Hepatocyte (in vitro differentiated cells): ENCODE data around the gene NHEJ1. TPM values are rescaled to one million over a fixed set of nuclear protein-coding genes. Genes with fewer than 3 reads are reported as not detected.
A peak's percentile ranks its signal among the peaks of the same experiment; 100 is the strongest.

Experiments
- DNase-seq: peaks from one replicate; pipeline ENCODE4 v3.0.0-alpha.2; 2016; ENCODE audit warnings: low spot score
- H2AFZ ChIP-seq: fragments of 200-600 bp; sonication (generic); 2 replicates; pipeline ENCODE4 v1.6.0; 2016; ENCODE audit warnings: antibody characterized with exemption, mild to moderate bottlenecking
- H3K27ac ChIP-seq: fragments of 200-600 bp; sonication (generic); 2 replicates; pipeline ENCODE4 v1.5.1; 2016; ENCODE audit warnings: mild to moderate bottlenecking
- H3K27me3 ChIP-seq: fragments of 200-600 bp; sonication (generic); 2 replicates; pipeline ENCODE4 v1.6.1; 2016
- H3K36me3 ChIP-seq: fragments of 200-600 bp; sonication (generic); replicated peaks from 2 replicates; pipeline ENCODE4 v1.5.1; 2016; ENCODE audit warnings: low read depth; ENCODE audit not compliant: insufficient read depth
- H3K4me1 ChIP-seq: fragments of 200-600 bp; sonication (generic); 2 replicates; pipeline ENCODE4 v1.5.1; 2016; ENCODE audit warnings: mild to moderate bottlenecking, moderate library complexity; ENCODE audit not compliant: insufficient read depth
- H3K4me2 ChIP-seq: fragments of 200-600 bp; sonication (generic); 2 replicates; pipeline ENCODE4 v1.6.0; 2016
- H3K4me3 ChIP-seq: fragments of 200-600 bp; sonication (generic); 2 replicates; pipeline ENCODE4 v1.5.1; 2016; ENCODE audit warnings: mild to moderate bottlenecking
- H3K79me2 ChIP-seq: fragments of 200-600 bp; sonication (generic); 2 replicates; pipeline ENCODE4 v1.6.0; 2017; ENCODE audit warnings: mild to moderate bottlenecking
- H3K9me2 ChIP-seq: fragments of 200-600 bp; sonication (generic); replicated peaks from 2 replicates; pipeline ENCODE4 v1.6.0; 2017; ENCODE audit warnings: mild to moderate bottlenecking; ENCODE audit not compliant: insufficient read depth
- H3K9me3 ChIP-seq: fragments of 200-600 bp; sonication (generic); 2 replicates; pipeline ENCODE4 v1.5.1; 2016; ENCODE audit warnings: low read depth, mild to moderate bottlenecking
- H4K20me1 ChIP-seq: fragments of 200-600 bp; sonication (generic); 2 replicates; pipeline ENCODE4 v1.6.0; 2016; ENCODE audit warnings: mild to moderate bottlenecking; ENCODE audit not compliant: insufficient read depth, poor library complexity, severe bottlenecking
- EZH2 ChIP-seq: fragments of 200-600 bp; sonication (generic); IDR thresholded peaks from 2 replicates; pipeline ENCODE4 v1.6.1; 2016; ENCODE audit warnings: antibody characterized with exemption, mild to moderate bottlenecking, borderline replicate concordance
- EZH2phosphoT487 ChIP-seq: fragments of 200-600 bp; sonication (generic); IDR thresholded peaks from one replicate; pipeline ENCODE4 v1.6.1; 2018; ENCODE audit warnings: antibody characterized with exemption, mild to moderate bottlenecking, low read depth, moderate library complexity; ENCODE audit not compliant: unreplicated experiment, severe bottlenecking
- WGBS: methylation state at CpG from one replicate; pipeline ENCODE4 v1.1.6; 2016; ENCODE audit warnings: low lambda C conversion rate; ENCODE audit errors: missing lambda C conversion rate; 5-methylcytosine and 5-hydroxymethylcytosine counted together
- polyA plus RNA-seq: library from polyadenylated mRNA; unstranded; fragments of >200 nt; fragmentation: Nextera tagmentation; extraction: Ambion mirVana; gene quantifications from 2 replicates; pipeline ENCODE4 v1.2.1, GENCODE V29; 2016
- total RNA-seq: library from RNA; depleted of rRNA; stranded (reverse); fragments of >200 nt; gene quantifications from 2 replicates; pipeline ENCODE4 v1.2.3, GENCODE V29; 2014
- TF ChIP-seq, protein P1 (sequence below): fragments of 200-600 bp; sonication (generic); IDR thresholded peaks from 2 replicates; pipeline ENCODE4 v1.5.1; 2016; ENCODE audit warnings: antibody characterized with exemption, mild to moderate bottlenecking; ENCODE audit not compliant: poor library complexity

Gene NHEJ1
- total and polyA plus RNA-seq, 2 experiments from 2014 or later, result 18.1 to 28.2 TPM

DNA sequence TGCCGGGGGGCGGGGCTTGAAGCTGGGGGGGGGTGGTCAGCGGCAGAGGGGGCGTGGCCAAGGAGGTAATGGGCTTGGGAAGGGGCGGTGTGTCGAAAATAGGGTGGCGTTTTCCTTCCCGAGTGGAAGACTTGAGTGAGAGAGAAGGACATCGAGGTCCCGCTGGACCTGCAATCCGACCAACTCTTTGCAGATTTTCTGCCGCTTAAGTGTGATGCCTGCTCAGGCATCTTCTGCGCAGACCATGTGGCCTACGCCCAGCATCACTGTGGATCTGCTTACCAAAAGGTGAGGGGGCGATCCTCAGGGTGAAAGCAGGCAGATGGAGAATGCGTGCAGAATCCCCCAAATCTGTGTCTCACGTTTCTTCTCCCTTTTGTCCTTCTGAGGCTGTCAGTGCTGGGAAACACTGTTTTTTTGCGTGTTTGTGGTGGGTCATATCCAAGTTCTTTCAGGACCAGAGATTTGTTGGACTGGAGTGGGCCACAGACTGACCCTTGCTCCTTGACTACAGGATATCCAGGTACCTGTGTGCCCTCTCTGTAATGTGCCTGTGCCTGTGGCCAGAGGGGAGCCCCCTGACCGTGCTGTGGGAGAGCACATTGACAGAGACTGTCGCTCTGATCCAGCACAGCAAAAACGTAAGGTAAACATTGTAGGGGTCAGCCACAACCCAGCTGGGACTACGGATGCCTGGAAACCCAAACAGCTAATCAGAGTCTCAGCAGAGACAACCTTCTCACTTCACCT lies 46.7 kb upstream of the NHEJ1 start:
- H3K27me3 ChIP-seq, result no peaks in the 10 kb centered on the region
- H3K4me1 ChIP-seq, result peaks cover 20% of the 10 kb centered on the region
- peak overlapping the region; percentile 82 for H3K4me2 ChIP-seq
- peak overlapping the region; percentile 73 for H2AFZ ChIP-seq
- H3K79me2 ChIP-seq, result peaks cover 6% of the 10 kb centered on the region
- peak overlapping the region; percentile 69 for H3K4me3 ChIP-seq
- no peak for DNase-seq
- peak overlapping the region; percentile 98 for H3K27ac ChIP-seq
- no peak for TF ChIP-seq EZH2phosphoT487
- TF ChIP-seq, protein P1, sequence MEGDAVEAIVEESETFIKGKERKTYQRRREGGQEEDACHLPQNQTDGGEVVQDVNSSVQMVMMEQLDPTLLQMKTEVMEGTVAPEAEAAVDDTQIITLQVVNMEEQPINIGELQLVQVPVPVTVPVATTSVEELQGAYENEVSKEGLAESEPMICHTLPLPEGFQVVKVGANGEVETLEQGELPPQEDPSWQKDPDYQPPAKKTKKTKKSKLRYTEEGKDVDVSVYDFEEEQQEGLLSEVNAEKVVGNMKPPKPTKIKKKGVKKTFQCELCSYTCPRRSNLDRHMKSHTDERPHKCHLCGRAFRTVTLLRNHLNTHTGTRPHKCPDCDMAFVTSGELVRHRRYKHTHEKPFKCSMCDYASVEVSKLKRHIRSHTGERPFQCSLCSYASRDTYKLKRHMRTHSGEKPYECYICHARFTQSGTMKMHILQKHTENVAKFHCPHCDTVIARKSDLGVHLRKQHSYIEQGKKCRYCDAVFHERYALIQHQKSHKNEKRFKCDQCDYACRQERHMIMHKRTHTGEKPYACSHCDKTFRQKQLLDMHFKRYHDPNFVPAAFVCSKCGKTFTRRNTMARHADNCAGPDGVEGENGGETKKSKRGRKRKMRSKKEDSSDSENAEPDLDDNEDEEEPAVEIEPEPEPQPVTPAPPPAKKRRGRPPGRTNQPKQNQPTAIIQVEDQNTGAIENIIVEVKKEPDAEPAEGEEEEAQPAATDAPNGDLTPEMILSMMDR, result no peak
- H3K9me3 ChIP-seq, result no peaks in the 10 kb centered on the region
- H3K36me3 ChIP-seq, result no peaks in the 10 kb centered on the region
- H4K20me1 ChIP-seq, result peaks cover 3% of the 10 kb centered on the region
- WGBS, result 30% methylated on average over 17 of the region's 22 CpGs
- H3K9me2 ChIP-seq, result no peaks in the 10 kb centered on the region

DNA sequence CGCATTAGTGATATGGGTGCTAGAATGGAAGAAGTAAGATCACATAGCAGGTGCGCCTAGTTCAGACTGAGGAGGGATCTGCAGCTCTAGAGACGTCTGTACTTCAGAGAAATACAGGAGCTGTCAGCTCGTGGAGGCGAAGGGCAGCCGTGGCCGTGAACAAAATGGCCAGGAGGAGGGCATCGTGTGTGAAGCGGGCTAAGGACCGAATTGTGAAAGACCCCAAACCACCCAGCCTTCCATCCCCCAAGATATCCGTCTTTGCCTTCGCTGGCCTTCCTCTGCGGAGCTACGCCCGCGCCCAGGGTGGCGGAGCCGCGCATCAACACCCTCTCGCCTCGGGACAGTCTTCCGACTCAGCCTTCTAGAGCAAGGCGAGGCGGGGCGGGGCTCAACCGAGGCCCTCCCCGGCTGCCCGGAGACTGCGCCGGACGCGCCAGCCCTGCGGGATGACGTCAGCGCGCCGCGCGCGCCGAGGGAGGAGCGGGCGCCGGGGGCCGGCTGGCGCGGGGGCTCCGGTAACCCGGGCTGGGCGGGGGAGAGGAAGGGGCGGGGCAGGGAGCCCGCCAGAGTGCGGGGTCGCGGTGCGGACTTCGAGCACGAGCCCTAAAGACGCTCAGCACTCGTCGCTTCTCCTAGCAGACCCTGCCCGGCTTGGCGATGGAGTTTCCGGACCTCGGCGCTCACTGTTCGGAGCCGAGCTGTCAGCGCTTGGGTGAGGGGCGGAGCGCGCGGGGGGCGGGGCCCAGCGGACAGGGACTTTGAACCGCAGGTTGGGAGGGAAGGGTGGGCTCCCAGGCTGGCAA lies 45.9 kb upstream of the NHEJ1 start, which contains the start of gene ZFAND2B:
TSS of gene ZFAND2B (plus strand) at position 455 of the 806 bp plus-strand sequence. CDS start at position 661, 206 bp downstream.
- Histone ChIP-seq H3K27me3 (no peaks in the 10 kb centered on the region), H3K27ac (peak within 1 kb of the TSS; percentile 98), H3K4me3 (peak within 1 kb of the TSS; percentile 69), H3K4me1 (peaks cover 20% of the 10 kb centered on the region), H3K9me3 (no peaks in the 10 kb centered on the region), H4K20me1 (peaks cover 3% of the 10 kb centered on the region), H3K4me2 (peak within 1 kb of the TSS; percentile 82), H3K9me2 (no peaks in the 10 kb centered on the region), H3K36me3 (no peaks in the 10 kb centered on the region), H2AFZ (peak within 1 kb of the TSS; percentile 92), H3K79me2 (peaks cover 6% of the 10 kb centered on the region)
- TF ChIP-seq EZH2phosphoT487 (no peak), EZH2 (no peak)
- TF ChIP-seq, protein P1, result peak; percentile 7
- whole genome bisulfite sequencing, result under 1% methylated on average over 39 of the region's 76 CpGs
- DNase-seq, result peak; percentile 99

DNA sequence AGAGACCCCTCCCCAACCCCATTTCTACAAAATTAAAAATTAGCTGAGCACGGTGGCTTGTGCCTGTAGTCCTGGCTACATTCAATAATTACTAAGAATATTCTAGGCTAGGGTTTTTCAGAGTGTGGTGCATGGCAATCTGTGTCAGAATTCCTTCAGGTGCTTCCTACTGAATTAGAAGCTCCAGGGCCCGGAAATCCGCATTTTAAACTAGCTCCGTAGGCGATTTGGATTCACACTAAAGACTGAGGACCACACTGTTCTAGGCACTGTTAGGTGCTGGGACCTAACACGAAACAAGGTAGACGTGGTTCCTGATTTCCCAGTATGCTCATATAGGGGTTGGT lies 45.3 kb upstream of the NHEJ1 start:
- Histone ChIP-seq H2AFZ (peak overlapping the region; percentile 92), H3K9me3 (no peaks in the 10 kb centered on the region), H3K27me3 (no peaks in the 10 kb centered on the region), H3K4me1 (peaks cover 20% of the 10 kb centered on the region), H3K4me2 (peak overlapping the region; percentile 82), H3K79me2 (peaks cover 6% of the 10 kb centered on the region), H3K9me2 (no peaks in the 10 kb centered on the region), H3K36me3 (no peaks in the 10 kb centered on the region), H3K27ac (peak overlapping the region; percentile 98), H3K4me3 (peak overlapping the region; percentile 60), H4K20me1 (peaks cover 3% of the 10 kb centered on the region)
- TF ChIP-seq EZH2phosphoT487 (no peak), EZH2 (no peak)
- TF ChIP-seq, protein P1, result no peak
- WGBS, result 28% methylated on average over 7 of the region's 7 CpGs
- DNase-seq, result no peak
